Muscle layer of colon (tissue), 2 donors: ENCODE data around the gene CASR.

ENCODE experiments used
- H3K27ac ChIP-seq: one replicate; pipeline ENCODE4 v1.7.0; 2013; ENCODE audit warnings: low read depth, mild to moderate bottlenecking, low read length, moderate library complexity
- H3K27me3 ChIP-seq, 2 donors: one replicate each; pipeline ENCODE4 v1.7.0; 2013; ENCODE audit warnings: low read length in 2 of 2, mild to moderate bottlenecking in 2 of 2; ENCODE audit not compliant: insufficient read depth in 2 of 2, control insufficient read depth in 1 of 2
- H3K36me3 ChIP-seq: one replicate; pipeline ENCODE4 v1.7.0; 2013; ENCODE audit warnings: mild to moderate bottlenecking, low read length; ENCODE audit not compliant: insufficient read depth
- H3K4me1 ChIP-seq: one replicate; pipeline ENCODE4 v1.7.0; 2013; ENCODE audit warnings: mild to moderate bottlenecking, low read length; ENCODE audit not compliant: insufficient read depth
- H3K4me3 ChIP-seq, 2 donors: one replicate each; pipeline ENCODE4 v1.7.0; 2013; ENCODE audit warnings: low read length in 2 of 2, low read depth in 1 of 2, mild to moderate bottlenecking in 1 of 2, moderate library complexity in 1 of 2
- H3K9ac ChIP-seq: one replicate; pipeline ENCODE4 v1.7.0; 2013; ENCODE audit warnings: low read length
- H3K9me3 ChIP-seq: one replicate; pipeline ENCODE4 v1.7.0; 2013; ENCODE audit warnings: mild to moderate bottlenecking, low read length
- donor health status: abdominal sarcoma.
- donor health status: Adenocarcinoma of cecum.

Gene CASR

DNA sequence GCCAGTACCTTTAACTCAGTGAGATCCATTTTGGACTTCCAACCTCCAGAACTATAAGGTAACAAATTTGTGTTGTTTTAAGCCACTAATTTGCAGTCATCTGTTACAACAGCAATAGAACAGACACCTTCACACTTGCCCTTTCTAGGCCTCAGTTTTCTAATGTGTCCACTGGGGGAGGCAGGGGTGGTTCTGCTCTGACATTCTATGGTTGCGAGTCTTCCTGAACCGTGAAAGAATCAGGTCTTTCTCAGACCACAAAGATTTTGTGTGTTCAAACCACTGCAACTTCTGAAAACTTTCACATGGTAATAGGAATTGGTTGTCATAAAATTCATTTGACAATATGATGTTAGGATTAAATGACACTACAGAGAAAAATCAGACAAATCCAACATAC lies 114.8 kb downstream of the CASR start:
- Histone ChIP-seq H3K27ac (no peak overlapping the region), H3K27me3 (no peaks in the 10 kb centered on the region), H3K9ac (no peak overlapping the region), H3K9me3 (no peaks in the 10 kb centered on the region), H3K36me3 (no peaks in the 10 kb centered on the region), H3K4me1 (peaks cover 8% of the 10 kb centered on the region), H3K4me3 (no peak overlapping the region)

DNA sequence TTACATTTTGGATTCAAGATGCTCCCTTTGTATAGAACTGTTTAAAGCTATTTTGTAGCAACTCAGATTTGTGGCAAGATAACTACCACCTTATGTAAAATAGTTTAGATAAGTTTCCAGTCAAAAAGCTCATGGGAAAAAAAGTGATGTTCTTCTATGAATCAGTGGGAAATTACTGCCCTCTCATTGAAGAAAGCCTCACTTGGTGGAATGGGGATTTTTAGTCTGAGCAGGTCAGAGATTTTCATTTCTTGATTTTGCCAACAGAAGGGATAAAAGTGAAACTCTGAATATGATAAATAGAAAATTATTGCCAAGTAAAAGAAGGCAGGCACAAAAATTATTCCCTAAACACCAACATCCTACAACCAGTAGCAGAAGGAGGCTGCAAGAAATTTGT lies 115.7 kb downstream of the CASR start:
- Histone ChIP-seq H3K9ac (no peak overlapping the region), H3K4me1 (peaks cover 8% of the 10 kb centered on the region), H3K27me3 (no peaks in the 10 kb centered on the region), H3K4me3 (no peak overlapping the region), H3K27ac (no peak overlapping the region), H3K36me3 (no peaks in the 10 kb centered on the region), H3K9me3 (no peaks in the 10 kb centered on the region)

- H3K9ac ChIP-seq, result no peak overlapping the region
- H3K9me3 ChIP-seq, result no peaks in the 10 kb centered on the region
- no peaks in the 10 kb centered on the region for H3K36me3 ChIP-seq
- no peak overlapping the region for H3K4me3 ChIP-seq
- no peak overlapping the region for H3K27ac ChIP-seq
- no peaks in the 10 kb centered on the region for H3K27me3 ChIP-seq
- peaks cover 7% of the 10 kb centered on the region for H3K4me1 ChIP-seq
These were observed 116.5 kb downstream of the CASR start for GRCh38 chr3:122299872-122300460.

DNA sequence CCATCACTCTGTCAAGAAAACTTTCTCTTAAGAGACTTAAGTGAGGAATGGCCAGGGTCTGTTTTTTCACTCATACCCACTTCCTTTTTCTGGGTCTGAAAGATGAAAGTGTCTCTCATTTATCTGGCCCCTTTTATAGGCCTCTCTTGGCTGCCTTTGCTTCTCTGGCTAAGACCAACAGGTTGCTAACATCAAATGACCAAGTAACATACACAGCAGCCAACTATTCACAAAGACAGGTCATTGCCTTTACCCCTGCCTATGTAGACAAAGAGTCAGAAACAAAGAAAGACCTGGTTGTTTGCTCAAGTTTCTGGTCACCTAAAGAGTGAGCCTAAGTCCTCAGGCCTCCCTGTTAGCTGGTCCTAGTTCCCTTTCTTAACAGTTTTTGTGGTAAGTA lies 117.6 kb downstream of the CASR start:
- Histone ChIP-seq H3K9me3 (no peaks in the 10 kb centered on the region), H3K27ac (no peak overlapping the region), H3K4me3 (no peak overlapping the region), H3K9ac (no peak overlapping the region), H3K27me3 (no peaks in the 10 kb centered on the region), H3K4me1 (no peaks in the 10 kb centered on the region), H3K36me3 (no peaks in the 10 kb centered on the region)

- Histone ChIP-seq H3K36me3 (no peaks in the 10 kb centered on the region), H3K27ac (no peak overlapping the region), H3K27me3 (no peaks in the 10 kb centered on the region), H3K9ac (no peak overlapping the region), H3K4me3 (no peak overlapping the region), H3K4me1 (no peaks in the 10 kb centered on the region), H3K9me3 (no peaks in the 10 kb centered on the region)
These were observed 122.6 kb downstream of the CASR start for GRCh38 chr3:122305818-122306621.

DNA sequence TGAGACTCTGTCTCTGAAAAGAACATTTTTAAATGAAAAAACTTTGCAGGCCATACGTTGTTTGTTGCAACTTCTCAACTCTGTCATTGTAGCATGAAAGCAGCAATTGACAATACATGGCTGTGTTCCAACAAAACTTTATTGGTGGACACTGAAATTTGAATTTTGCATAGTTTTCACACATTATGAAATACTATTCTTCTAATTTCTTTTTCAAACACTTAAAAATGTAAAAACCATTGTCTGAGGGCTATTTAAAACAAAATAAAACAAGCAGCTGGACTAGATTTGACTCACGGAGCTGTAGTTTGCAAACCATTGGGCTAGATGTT lies 123.1 kb downstream of the CASR start:
- Histone ChIP-seq H3K9me3 (no peaks in the 10 kb centered on the region), H3K27me3 (no peaks in the 10 kb centered on the region), H3K4me3 (no peak overlapping the region), H3K36me3 (no peaks in the 10 kb centered on the region), H3K9ac (no peak overlapping the region), H3K27ac (no peak overlapping the region), H3K4me1 (no peaks in the 10 kb centered on the region)

- H3K27me3 ChIP-seq, result no peaks in the 10 kb centered on the region
- H3K27ac ChIP-seq, result no peak overlapping the region
- H3K4me3 ChIP-seq, result no peak overlapping the region
- H3K4me1 ChIP-seq, result no peaks in the 10 kb centered on the region
- no peak overlapping the region for H3K9ac ChIP-seq
- H3K9me3 ChIP-seq, result no peaks in the 10 kb centered on the region
- H3K36me3 ChIP-seq, result no peaks in the 10 kb centered on the region
These were observed 123.7 kb downstream of the CASR start for GRCh38 chr3:122307094-122307687.

- H3K36me3 ChIP-seq, result no peaks in the 10 kb centered on the region
- no peak overlapping the region for H3K4me3 ChIP-seq
- H3K27me3 ChIP-seq, result no peaks in the 10 kb centered on the region
- no peak overlapping the region for H3K27ac ChIP-seq
- no peaks in the 10 kb centered on the region for H3K9me3 ChIP-seq
- no peak overlapping the region for H3K9ac ChIP-seq
- no peaks in the 10 kb centered on the region for H3K4me1 ChIP-seq
These were observed 124.5 kb downstream of the CASR start for GRCh38 chr3:122307976-122308375.

DNA sequence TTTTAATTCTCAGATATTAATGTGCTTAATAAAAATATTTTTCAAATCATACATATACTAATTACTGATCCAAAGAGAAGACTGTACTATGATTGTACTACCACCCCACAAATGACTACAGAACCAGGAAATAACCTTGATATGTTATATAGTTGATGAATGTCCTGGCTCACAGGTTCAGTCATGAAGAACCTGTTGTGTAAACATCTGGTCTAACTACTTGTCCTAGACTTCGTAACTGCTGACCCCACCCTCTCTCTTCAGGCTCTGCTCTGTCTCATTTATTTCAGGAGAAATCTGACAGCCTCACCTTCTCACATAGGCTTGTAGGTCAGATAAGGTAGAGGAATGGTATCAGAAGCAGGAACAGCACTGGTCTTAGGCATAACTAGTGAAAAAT lies 126.9 kb downstream of the CASR start:
- Histone ChIP-seq H3K27me3 (no peaks in the 10 kb centered on the region), H3K36me3 (no peaks in the 10 kb centered on the region), H3K4me1 (no peaks in the 10 kb centered on the region), H3K9me3 (no peaks in the 10 kb centered on the region), H3K27ac (no peak overlapping the region), H3K4me3 (no peak overlapping the region), H3K9ac (no peak overlapping the region)

DNA sequence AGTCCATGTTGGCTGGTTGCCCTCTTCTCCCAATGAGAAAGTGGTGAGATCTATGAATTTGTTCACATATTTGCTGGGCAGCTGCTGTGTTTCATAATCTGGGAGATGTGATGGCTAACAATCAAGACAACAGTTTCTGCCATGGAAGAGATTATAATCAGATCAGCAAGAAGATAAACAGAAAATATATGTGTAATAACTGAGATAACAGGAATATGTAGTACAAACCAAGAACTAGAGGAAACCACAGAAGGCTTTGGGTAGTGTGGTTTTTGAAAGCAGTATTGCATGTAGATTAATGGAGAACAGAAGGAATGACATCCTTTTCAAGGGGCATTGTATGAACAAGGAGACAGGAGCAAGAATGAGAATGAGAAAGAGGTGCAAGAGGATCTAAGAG lies 129.4 kb downstream of the CASR start:
- Histone ChIP-seq H3K27me3 (no peaks in the 10 kb centered on the region), H3K9ac (no peak overlapping the region), H3K9me3 (no peaks in the 10 kb centered on the region), H3K4me1 (no peaks in the 10 kb centered on the region), H3K36me3 (no peaks in the 10 kb centered on the region), H3K27ac (no peak overlapping the region), H3K4me3 (no peak overlapping the region)

DNA sequence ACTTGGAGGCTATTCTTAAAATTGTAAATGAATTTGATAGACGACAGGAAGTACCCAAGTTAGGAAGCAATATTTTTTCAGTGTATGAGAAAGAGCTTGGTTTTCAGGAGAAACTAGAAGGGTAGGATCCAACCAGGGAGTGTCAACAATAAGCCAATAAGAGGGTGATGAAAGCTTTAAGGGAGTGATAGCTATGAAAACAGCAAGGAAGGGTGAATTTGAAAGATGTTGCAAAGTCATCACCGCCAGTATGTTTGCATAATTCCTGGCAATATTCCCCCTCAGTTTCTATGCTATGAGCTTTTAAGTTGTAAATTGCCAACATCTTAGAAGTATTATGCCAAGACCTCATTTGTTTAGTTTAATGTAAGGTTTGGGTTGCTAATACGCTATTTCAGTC lies 129.8 kb downstream of the CASR start:
- Histone ChIP-seq H3K9me3 (no peaks in the 10 kb centered on the region), H3K4me1 (no peaks in the 10 kb centered on the region), H3K4me3 (no peak overlapping the region), H3K36me3 (no peaks in the 10 kb centered on the region), H3K9ac (no peak overlapping the region), H3K27ac (no peak overlapping the region), H3K27me3 (no peaks in the 10 kb centered on the region)
